ENCODE measurements around the gene CCDC81.

Gene CCDC81

GRCh38 chr11:86440843-86441242 lies 66.2 kb downstream of the CCDC81 start:
- no peak for TF ChIP-seq ZNF274 (IDR thresholded peaks at IDR 0.05; ENCODE audit: low read depth, low read length)

GRCh38 chr11:86442420-86442819 lies 67.7 kb downstream of the CCDC81 start:
- no peak for TF ChIP-seq ZNF274 (IDR thresholded peaks at IDR 0.05; ENCODE audit: low read depth, low read length)
- no peak overlapping the region for H3K4me3 ChIP-seq (ENCODE audit: low read length)

More at GRCh38 chr11:86440843-86441242, 66.2 kb downstream of the CCDC81 start:
- no peak overlapping the region for H3K4me3 ChIP-seq (ENCODE audit: low read length)

- no peak for TF ChIP-seq ZNF274 (IDR thresholded peaks at IDR 0.05; ENCODE audit: low read depth, low read length)
- no peak overlapping the region for H3K4me3 ChIP-seq (ENCODE audit: low read length)
Observed at GRCh38 chr11:86442827-86443226, 68.1 kb downstream of the CCDC81 start.

GRCh38 chr11:86443415-86443814 lies 68.7 kb downstream of the CCDC81 start:
- H3K4me3 ChIP-seq (ENCODE audit: low read length): no peak overlapping the region
- TF ChIP-seq ZNF274 (IDR thresholded peaks at IDR 0.05; ENCODE audit: low read depth, low read length): no peak

GRCh38 chr11:86444981-86445380 lies 70.3 kb downstream of the CCDC81 start:
- TF ChIP-seq ZNF274 (IDR thresholded peaks at IDR 0.05; ENCODE audit: low read depth, low read length): no peak
- no peak overlapping the region for H3K4me3 ChIP-seq (ENCODE audit: low read length)

GRCh38 chr11:86446163-86446923 lies 71.7 kb downstream of the CCDC81 start:
- TF ChIP-seq ZNF274 (IDR thresholded peaks at IDR 0.05; ENCODE audit: low read depth, low read length): no peak
- no peak overlapping the region for H3K4me3 ChIP-seq (ENCODE audit: low read length)

- TF ChIP-seq ZNF274 (IDR thresholded peaks at IDR 0.05; ENCODE audit: low read depth, low read length): no peak
- no peak overlapping the region for H3K4me3 ChIP-seq (ENCODE audit: low read length)
Observed at GRCh38 chr11:86446924-86447285, 72.2 kb downstream of the CCDC81 start.

- TF ChIP-seq ZNF274 (IDR thresholded peaks at IDR 0.05; ENCODE audit: low read depth, low read length): no peak
Observed at GRCh38 chr11:86447763-86448480, 73.2 kb downstream of the CCDC81 start.

GRCh38 chr11:86449993-86450629 lies 75.4 kb downstream of the CCDC81 start:
- no peak overlapping the region for H3K4me3 ChIP-seq (ENCODE audit: low read length)

More at GRCh38 chr11:86447763-86448480, 73.2 kb downstream of the CCDC81 start:
- H3K4me3 ChIP-seq (ENCODE audit: low read length): no peak overlapping the region

GRCh38 chr11:86453290-86454030 lies 78.8 kb downstream of the CCDC81 start:
- H3K4me3 ChIP-seq (ENCODE audit: low read length): no peak overlapping the region
- TF ChIP-seq ZNF274 (IDR thresholded peaks at IDR 0.05; ENCODE audit: low read depth, low read length): no peak

More at GRCh38 chr11:86449993-86450629, 75.4 kb downstream of the CCDC81 start:
- TF ChIP-seq ZNF274 (IDR thresholded peaks at IDR 0.05; ENCODE audit: low read depth, low read length): no peak

GRCh38 chr11:86456075-86456939 lies 81.6 kb downstream of the CCDC81 start:
- TF ChIP-seq ZNF274 (IDR thresholded peaks at IDR 0.05; ENCODE audit: low read depth, low read length): no peak
- no peak overlapping the region for H3K4me3 ChIP-seq (ENCODE audit: low read length)

GRCh38 chr11:86458294-86459001 lies 83.8 kb downstream of the CCDC81 start:
- no peak overlapping the region for H3K4me3 ChIP-seq (ENCODE audit: low read length)
- TF ChIP-seq ZNF274 (IDR thresholded peaks at IDR 0.05; ENCODE audit: low read depth, low read length): no peak

- H3K4me3 ChIP-seq (ENCODE audit: low read length): no peak overlapping the region
- no peak for TF ChIP-seq ZNF274 (IDR thresholded peaks at IDR 0.05; ENCODE audit: low read depth, low read length)
Observed at GRCh38 chr11:86459002-86459385, 84.3 kb downstream of the CCDC81 start.
